B cell (primary cell): ENCODE data around the gene RFX3. TPM values are rescaled to one million over a fixed set of nuclear protein-coding genes. Genes with fewer than 3 reads are reported as not detected.

Source experiments
- ATAC-seq: fragments of 200-7000 bp; cut with Tn5 transposase; one replicate; pipeline ENCODE4 v1.10.0; 2021; ENCODE audit warnings: low read depth, mild to moderate bottlenecking, moderate number of reproducible peaks, moderate library complexity
- CTCF ChIA-PET: fragments of 350-600 bp; sonication (Branson Sonifier 250); formaldehyde crosslinking; loops from one replicate; lab custom pipeline; 2021; ENCODE audit warnings: antibody characterized with exemption, inconsistent platforms; lab: Charles Lee
- POLR2A ChIA-PET: fragments of 350-600 bp; sonication (Branson Sonifier 250); formaldehyde crosslinking; loops from one replicate; lab custom pipeline; 2021; ENCODE audit warnings: antibody characterized with exemption; lab: Charles Lee
- DNase-seq: peaks from one replicate; pipeline ENCODE4 v3.0.0; 2013
- H2AFZ ChIP-seq: 2 replicates; pipeline ENCODE4 v1.6.1; 2012; ENCODE audit warnings: mild to moderate bottlenecking, low read depth, low read length; ENCODE audit not compliant: insufficient read depth, poor library complexity, severe bottlenecking
- H3K27ac ChIP-seq, 2 donors: 1 replicate in 1 of 2; 2 replicates in 1 of 2; pipeline ENCODE4 v1.5.1; 2012 to 2013; ENCODE audit warnings: low read length in 2 of 2, mild to moderate bottlenecking in 2 of 2, moderate library complexity in 1 of 2
- H3K27me3 ChIP-seq, 4 experiments: fragments of 200-600 bp in 1 of 4; sonication (generic) in 1 of 4; replicated peaks in 1 of 4; 1 replicate in 2 of 4; 2 replicates in 2 of 4; pipeline versions ENCODE4 v1.6.1 to v1.7.0; 2013 to 2016; ENCODE audit warnings: low read length in 3 of 4, mild to moderate bottlenecking in 2 of 4, mixed read lengths in 1 of 4, moderate library complexity in 1 of 4; ENCODE audit not compliant: insufficient read depth in 4 of 4, control insufficient read depth in 3 of 4; ENCODE audit errors: control extremely low read depth in 1 of 4
- H3K36me3 ChIP-seq, 2 experiments: replicated peaks in 1 of 2; 1 replicate in 1 of 2; 2 replicates in 1 of 2; pipeline versions ENCODE4 v1.6.1 to v1.7.1; 2013; ENCODE audit warnings: low read length in 1 of 2; ENCODE audit not compliant: insufficient read depth in 2 of 2, control insufficient read depth in 1 of 2; ENCODE audit errors: control extremely low read depth in 1 of 2, extremely low read depth in 1 of 2
- H3K4me1 ChIP-seq, 2 donors: fragments of 200-600 bp in 1 of 2; sonication (generic) in 1 of 2; 1 replicate in 1 of 2; 2 replicates in 1 of 2; pipeline versions ENCODE4 v1.5.1 to v1.6.1; 2013 to 2017; ENCODE audit warnings: low read length in 2 of 2; ENCODE audit not compliant: control insufficient read depth in 2 of 2, insufficient read depth in 2 of 2
- H3K4me2 ChIP-seq: replicated peaks from 2 replicates; pipeline ENCODE3; 2012; ENCODE audit warnings: mild to moderate bottlenecking, low read depth, low read length; ENCODE audit not compliant: poor library complexity, severe bottlenecking
- H3K4me3 ChIP-seq, 5 experiments: fragments of 200-600 bp in 1 of 5; sonication (generic) in 1 of 5; 1 replicate in 3 of 5; 2 replicates in 2 of 5; pipeline versions ENCODE4 v1.5.1 to v1.7.0; 2011 to 2016; ENCODE audit warnings: low read length in 4 of 5, mild to moderate bottlenecking in 4 of 5, low read depth in 2 of 5, control low read depth in 1 of 5, moderate library complexity in 1 of 5; ENCODE audit not compliant: insufficient read depth in 1 of 5; ENCODE audit errors: control extremely low read depth in 1 of 5, extremely low read depth in 1 of 5
- H3K79me2 ChIP-seq: fragments of 200-600 bp; sonication (generic); one replicate; pipeline ENCODE4 v1.6.0; 2016; ENCODE audit warnings: low read length; ENCODE audit not compliant: control insufficient read depth, insufficient read depth
- H3K9ac ChIP-seq: fragments of 200-600 bp; sonication (generic); 2 replicates; pipeline ENCODE4 v1.6.1; 2017; ENCODE audit warnings: mild to moderate bottlenecking, low read length, moderate library complexity
- H3K9me3 ChIP-seq, 3 donors: one replicate each; pipeline versions ENCODE4 v1.6.1 to v1.7.1; 2013; ENCODE audit warnings: low read length in 2 of 3; ENCODE audit not compliant: control insufficient read depth in 2 of 3, insufficient read depth in 1 of 3; ENCODE audit errors: control extremely low read depth in 1 of 3
- H4K20me1 ChIP-seq: 2 replicates; pipeline ENCODE4 v1.6.0; 2012; ENCODE audit warnings: mild to moderate bottlenecking, low read length; ENCODE audit not compliant: insufficient read depth, control insufficient read depth, poor library complexity, severe bottlenecking
- H3K27ac Mint-ChIP-seq: one replicate; pipeline ENCODE4 v1.8.0; 2021; ENCODE audit warnings: mixed read lengths
- H3K27me3 Mint-ChIP-seq: one replicate; pipeline ENCODE4 v1.8.0; 2021; ENCODE audit warnings: mixed read lengths
- H3K4me1 Mint-ChIP-seq: one replicate; pipeline ENCODE4 v1.8.0; 2021; ENCODE audit warnings: mixed read lengths
- H3K4me3 Mint-ChIP-seq: one replicate; pipeline ENCODE4 v1.8.0; 2021; ENCODE audit warnings: mixed read lengths
- H3K9me3 Mint-ChIP-seq: one replicate; pipeline ENCODE4 v1.8.0; 2022; ENCODE audit warnings: mixed read lengths; ENCODE audit not compliant: insufficient read depth
- EZH2 ChIP-seq: IDR thresholded peaks from 2 replicates; pipeline ENCODE4 v1.6.1; 2012; ENCODE audit warnings: borderline replicate concordance, low read depth, mild to moderate bottlenecking, moderate library complexity, low read length; ENCODE audit not compliant: insufficient read depth, poor library complexity, severe bottlenecking
- WGBS: methylation state at CpG from one replicate; pipeline ENCODE4 v1.1.5; 2013; ENCODE audit warnings: missing lambda C conversion rate; ENCODE audit not compliant: insufficient coverage; 5-methylcytosine and 5-hydroxymethylcytosine counted together
- intact Hi-C: fragments of 100-400 bp; cut with micrococcal nuclease; formaldehyde crosslinking; loops from one replicate; pipeline ENCODE4 v1.10.0; 2022
- polyA plus RNA-seq: library from polyadenylated mRNA; depleted of rRNA; stranded (reverse); fragments of >200 nt; gene quantifications from 2 replicates; pipeline ENCODE4 v1.2.3, GENCODE V29; 2012
- total RNA-seq, 2 donors: library from RNA; stranded (reverse); fragments of 120-200 nt in 1 of 2; gene quantifications; 1 replicate in 1 of 2; 2 replicates in 1 of 2; pipeline versions ENCODE4 v1.2.3 to v1.2.4, GENCODE V29; 2013 to 2022
- TF ChIP-seq, protein P1 (sequence below): fragments of 200-600 bp; IDR thresholded peaks from one replicate; pipeline ENCODE4 v1.8.0; 2022; ENCODE audit warnings: antibody characterized with exemption, mild to moderate bottlenecking

RFX3 gene
- total and polyA plus RNA-seq, 2 donors (not counting 1 experiment from before 2014, with no cell fraction given) = 6.1 to 39.1 TPM

DNA sequence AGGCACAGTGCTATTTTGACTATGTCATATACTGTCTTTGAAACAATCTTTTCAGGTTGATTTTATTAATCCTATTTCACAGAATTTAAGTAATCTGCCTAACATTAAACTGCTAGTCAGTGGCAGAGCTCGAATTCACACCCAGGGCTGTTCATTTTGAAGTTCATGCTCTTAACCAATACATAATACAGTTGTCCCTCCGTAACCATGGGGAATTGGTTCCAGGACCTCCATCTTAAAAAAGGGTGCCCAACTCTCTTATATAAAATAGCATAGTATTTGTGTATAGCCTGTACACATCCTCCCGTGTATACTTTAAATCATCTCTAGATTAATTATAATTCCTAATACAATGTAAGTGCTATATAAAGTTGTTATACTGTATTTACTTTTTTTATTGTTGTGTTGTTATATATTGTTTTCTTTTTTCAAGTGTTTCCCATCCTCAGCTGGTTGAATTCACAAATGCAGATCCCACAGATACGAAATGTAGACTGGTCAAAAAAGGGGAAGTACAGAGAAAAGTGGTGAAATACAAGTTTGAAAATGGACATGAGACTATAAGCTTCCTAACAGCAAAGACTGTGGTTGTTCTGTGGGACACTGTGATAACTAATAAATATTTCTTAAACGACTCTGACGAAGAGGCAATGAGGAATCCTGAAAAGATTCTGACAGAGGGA is 18.3 kb downstream of the RFX3 start:
- TF ChIP-seq, protein P1, sequence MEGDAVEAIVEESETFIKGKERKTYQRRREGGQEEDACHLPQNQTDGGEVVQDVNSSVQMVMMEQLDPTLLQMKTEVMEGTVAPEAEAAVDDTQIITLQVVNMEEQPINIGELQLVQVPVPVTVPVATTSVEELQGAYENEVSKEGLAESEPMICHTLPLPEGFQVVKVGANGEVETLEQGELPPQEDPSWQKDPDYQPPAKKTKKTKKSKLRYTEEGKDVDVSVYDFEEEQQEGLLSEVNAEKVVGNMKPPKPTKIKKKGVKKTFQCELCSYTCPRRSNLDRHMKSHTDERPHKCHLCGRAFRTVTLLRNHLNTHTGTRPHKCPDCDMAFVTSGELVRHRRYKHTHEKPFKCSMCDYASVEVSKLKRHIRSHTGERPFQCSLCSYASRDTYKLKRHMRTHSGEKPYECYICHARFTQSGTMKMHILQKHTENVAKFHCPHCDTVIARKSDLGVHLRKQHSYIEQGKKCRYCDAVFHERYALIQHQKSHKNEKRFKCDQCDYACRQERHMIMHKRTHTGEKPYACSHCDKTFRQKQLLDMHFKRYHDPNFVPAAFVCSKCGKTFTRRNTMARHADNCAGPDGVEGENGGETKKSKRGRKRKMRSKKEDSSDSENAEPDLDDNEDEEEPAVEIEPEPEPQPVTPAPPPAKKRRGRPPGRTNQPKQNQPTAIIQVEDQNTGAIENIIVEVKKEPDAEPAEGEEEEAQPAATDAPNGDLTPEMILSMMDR = no peak
- H3K4me2 ChIP-seq = peak overlapping the region; percentile 68
- WGBS = no CpG with 5 or more reads among the region's 6 CpGs
- peak; percentile 70 for ATAC-seq
- ChIA-PET POLR2A (interaction anchor here (2.1 kb wide), 1 partner anchor 19 kb away, joined by 17 read pairs; the partner anchor contains the start of gene RFX3), CTCF (interaction anchor here (0.6 to 1.6 kb wide), 6 partner anchors 14 to 1632 kb away, joined by 3 to 7 read pairs (median 3); no protein-coding TSS in a partner anchor)
- Mint-ChIP-seq H3K9me3 (no peaks in the 10 kb centered on the region), H3K4me1 (peaks cover 40% of the 10 kb centered on the region), H3K27ac (peak overlapping the region; percentile 62), H3K27me3 (no peaks in the 10 kb centered on the region), H3K4me3 (peak overlapping the region; percentile 57)
- H3K36me3 ChIP-seq = no peaks in the 10 kb centered on the region
- intact Hi-C loops = loop anchor here (1.0 to 2.0 kb wide), 2 partner anchors 17 to 35 kb away; no protein-coding TSS in a partner anchor
- no peaks in the 10 kb centered on the region for H3K27me3 ChIP-seq
- peak overlapping the region in 3 of 5 experiments; percentile 4 to 57 (median 23) for H3K4me3 ChIP-seq
- peak overlapping the region; percentile 46 for H3K9ac ChIP-seq
- no peaks in the 10 kb centered on the region for H3K9me3 ChIP-seq
- H2AFZ ChIP-seq = peak overlapping the region; percentile 34
- no peaks in the 10 kb centered on the region for H4K20me1 ChIP-seq
- peaks cover 9 to 15% of the 10 kb centered on the region in 2 donors for H3K4me1 ChIP-seq
- peak; percentile 46 for DNase-seq
- peaks cover 8% of the 10 kb centered on the region for H3K79me2 ChIP-seq
- peak overlapping the region; percentile 1 to 61 for H3K27ac ChIP-seq

GRCh38 chr9:3506164-3506563 is 19.6 kb downstream of the RFX3 start:
- H3K27ac ChIP-seq = no peak overlapping the region
- ChIA-PET POLR2A (no interaction called here), CTCF (no interaction called here)
- no peaks in the 10 kb centered on the region for H4K20me1 ChIP-seq
- no peak overlapping the region for H3K4me3 ChIP-seq
- no peak overlapping the region for H3K4me3 Mint-ChIP-seq
- DNase-seq (no peak), ATAC-seq (no peak)
- peaks cover 36% of the 10 kb centered on the region for H3K4me1 Mint-ChIP-seq
- peaks cover 8% of the 10 kb centered on the region for H3K79me2 ChIP-seq
- H3K4me2 ChIP-seq = no peak overlapping the region
- no peaks in the 10 kb centered on the region for H3K27me3 Mint-ChIP-seq
- H3K4me1 ChIP-seq = peaks cover 9 to 15% of the 10 kb centered on the region in 2 donors
- H3K27me3 ChIP-seq = no peaks in the 10 kb centered on the region
- no peak for TF ChIP-seq EZH2
- TF ChIP-seq, protein P1 = no peak
- intact Hi-C loops = loop anchor here (2.0 kb wide), 1 partner anchor 33 kb away; no protein-coding TSS in a partner anchor
- H3K9me3 ChIP-seq = no peaks in the 10 kb centered on the region
- no peak overlapping the region for H3K27ac Mint-ChIP-seq
- H3K9ac ChIP-seq = no peak overlapping the region
- H3K36me3 ChIP-seq = no peaks in the 10 kb centered on the region
- no peak overlapping the region for H2AFZ ChIP-seq
- WGBS = 100% methylated on average over 1 of the region's 2 CpGs
- H3K9me3 Mint-ChIP-seq = no peaks in the 10 kb centered on the region
